T-helper 22 cell (primary cell): ENCODE results near the gene LCN1.

Experiments used
- DNase-seq: peaks from one replicate; pipeline ENCODE4 v3.0.0-alpha.2; 2020; ENCODE audit warnings: low read depth

The LCN1 gene

GRCh38 chr9:135520916-135521607 is at the start of gene LCN1:
LCN1 (plus strand) TSS chr9:135521440; CDS start chr9:135521498, 58 bp downstream.
- no peak for DNase-seq

GRCh38 chr9:135471791-135472640 is 49.2 kb upstream of the LCN1 start:
- no peak for DNase-seq

- no peak for DNase-seq
Observed at GRCh38 chr9:135473972-135474543, 47.2 kb upstream of the LCN1 start.

GRCh38 chr9:135474915-135475314 is 46.3 kb upstream of the LCN1 start:
- DNase-seq = no peak

- no peak for DNase-seq
Observed at GRCh38 chr9:135476561-135477355, 44.5 kb upstream of the LCN1 start.

GRCh38 chr9:135478191-135478590 is 43.0 kb upstream of the LCN1 start:
- DNase-seq = no peak

- no peak for DNase-seq
Observed at GRCh38 chr9:135478829-135479468, 42.3 kb upstream of the LCN1 start.

GRCh38 chr9:135479469-135480052 is 41.7 kb upstream of the LCN1 start, which contains the start of gene PPP1R26:
PPP1R26 (plus strand) TSS chr9:135479782; CDS start chr9:135484511, 4,729 bp downstream.
- DNase-seq = no peak

- DNase-seq = no peak
Observed at GRCh38 chr9:135480071-135480939, 40.9 kb upstream of the LCN1 start.

- no peak for DNase-seq
Observed at GRCh38 chr9:135480940-135481310, 40.3 kb upstream of the LCN1 start.

GRCh38 chr9:135482015-135482754 is 39.1 kb upstream of the LCN1 start:
- DNase-seq = no peak

GRCh38 chr9:135484460-135485277 is 36.6 kb upstream of the LCN1 start:
- DNase-seq = no peak

GRCh38 chr9:135485385-135485784 is 35.9 kb upstream of the LCN1 start:
- no peak for DNase-seq

- DNase-seq = no peak
Observed at GRCh38 chr9:135485832-135486231, 35.4 kb upstream of the LCN1 start.

- no peak for DNase-seq
Observed at GRCh38 chr9:135486267-135487065, 34.8 kb upstream of the LCN1 start.

- DNase-seq = no peak
Observed at GRCh38 chr9:135487281-135488012, 33.8 kb upstream of the LCN1 start.

GRCh38 chr9:135488013-135488330 is 33.3 kb upstream of the LCN1 start:
- no peak for DNase-seq
